HEK293T (cell line): ENCODE data around the gene MYBBP1A.
"Not testable (repeated sequence)": the region's sequence is repeated elsewhere in the genome, so short reads cannot be mapped to it uniquely, and the experiment has no call there.

Experiments
- CTCF ChIA-PET: fragments of 350-600 bp; formaldehyde crosslinking; extraction: SDS; loops from one replicate; lab custom pipeline; 2021; ENCODE audit warnings: antibody characterized with exemption, inconsistent platforms; lab: Yijun Ruan, JAX
- POLR2A ChIA-PET: fragments of 350-600 bp; formaldehyde crosslinking; extraction: SDS; loops from one replicate; lab custom pipeline; 2020; ENCODE audit warnings: antibody characterized with exemption, inconsistent platforms; lab: Yijun Ruan, JAX
- DNase-seq: peaks from one replicate; pipeline ENCODE4 v3.0.0; 2012; ENCODE audit warnings: mixed read lengths; ENCODE audit errors: extremely low spot score
- ARNT ChIP-seq: fragments of 450-650 bp; IDR thresholded peaks from 2 replicates; pipeline ENCODE4 v1.6.1; 2017; ENCODE audit warnings: mild to moderate bottlenecking
- BHLHE40 ChIP-seq: fragments of 450-650 bp; IDR thresholded peaks from 2 replicates; pipeline ENCODE4 v1.6.1; 2016; ENCODE audit warnings: mild to moderate bottlenecking, moderate library complexity, borderline replicate concordance
- CTBP1 ChIP-seq: fragments of 450-650 bp; IDR thresholded peaks from 2 replicates; pipeline ENCODE4 v1.6.1; 2016; ENCODE audit warnings: borderline replicate concordance
- ELF4 ChIP-seq: fragments of 450-650 bp; IDR thresholded peaks from 2 replicates; pipeline ENCODE4 v1.6.1; 2017; ENCODE audit warnings: antibody characterized with exemption
- FOXA1 ChIP-seq: fragments of 450-650 bp; IDR thresholded peaks from 2 replicates; pipeline ENCODE4 v1.6.1; 2016; ENCODE audit warnings: mild to moderate bottlenecking
- FOXK2 ChIP-seq: fragments of 450-650 bp; IDR thresholded peaks from 2 replicates; pipeline ENCODE4 v1.6.1; 2016; ENCODE audit warnings: mild to moderate bottlenecking
- FOXM1 ChIP-seq: fragments of 450-650 bp; IDR thresholded peaks from 2 replicates; pipeline ENCODE4 v1.6.1; 2017; ENCODE audit warnings: mild to moderate bottlenecking, borderline replicate concordance
- HDGF ChIP-seq: fragments of 450-650 bp; IDR thresholded peaks from 2 replicates; pipeline ENCODE4 v1.6.1; 2017; ENCODE audit warnings: antibody characterized with exemption, borderline replicate concordance
- L3MBTL2 ChIP-seq: fragments of 450-650 bp; conservative IDR thresholded peaks from 2 replicates; pipeline ENCODE4 v1.6.1; 2016; ENCODE audit warnings: mild to moderate bottlenecking
- LEF1 ChIP-seq: fragments of 450-650 bp; IDR thresholded peaks from 2 replicates; pipeline ENCODE4 v1.6.1; 2017; ENCODE audit warnings: mild to moderate bottlenecking, borderline replicate concordance
- NFRKB ChIP-seq: fragments of 450-650 bp; IDR thresholded peaks from 2 replicates; pipeline ENCODE4 v1.6.1; 2016; ENCODE audit warnings: mild to moderate bottlenecking, moderate library complexity
- SP1 ChIP-seq: fragments of 450-650 bp; IDR thresholded peaks from 2 replicates; pipeline ENCODE4 v1.6.1; 2017
- SUZ12 ChIP-seq: fragments of 450-650 bp; IDR thresholded peaks from 2 replicates; pipeline ENCODE4 v1.6.1; 2016; ENCODE audit warnings: mild to moderate bottlenecking
- TARDBP ChIP-seq: fragments of 450-650 bp; IDR thresholded peaks from 2 replicates; pipeline ENCODE4 v1.6.1; 2016
- ZNF384 ChIP-seq: fragments of 450-650 bp; IDR thresholded peaks from 2 replicates; pipeline ENCODE4 v1.6.1; 2016
- TF ChIP-seq, protein P1 (sequence below): fragments of 450-650 bp; IDR thresholded peaks from 2 replicates; pipeline ENCODE4 v1.6.1; 2016

MYBBP1A gene

DNA sequence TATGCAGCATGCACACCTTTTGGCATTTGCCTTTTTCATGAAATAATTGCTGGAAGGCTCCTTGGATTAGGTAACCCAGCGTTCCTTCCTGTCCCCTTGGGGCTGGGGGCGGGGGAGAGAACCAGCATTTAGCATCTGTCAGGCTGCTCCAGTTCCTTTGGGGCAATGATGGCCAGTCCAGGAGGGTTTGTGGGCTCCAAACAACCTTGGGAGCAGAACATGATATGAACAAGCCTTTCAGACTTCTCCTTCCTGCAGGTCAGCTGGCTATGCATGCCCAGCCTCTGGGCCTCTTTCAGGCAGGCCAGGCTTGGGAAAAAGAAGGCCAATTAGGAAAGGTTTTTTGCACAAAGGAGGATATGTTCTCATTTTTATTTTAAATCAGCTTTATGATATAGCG is 28.0 kb upstream of the MYBBP1A start:
- DNase-seq, result no peak
- TF ChIP-seq FOXK2, result no peak
- TF ChIP-seq, protein P1, sequence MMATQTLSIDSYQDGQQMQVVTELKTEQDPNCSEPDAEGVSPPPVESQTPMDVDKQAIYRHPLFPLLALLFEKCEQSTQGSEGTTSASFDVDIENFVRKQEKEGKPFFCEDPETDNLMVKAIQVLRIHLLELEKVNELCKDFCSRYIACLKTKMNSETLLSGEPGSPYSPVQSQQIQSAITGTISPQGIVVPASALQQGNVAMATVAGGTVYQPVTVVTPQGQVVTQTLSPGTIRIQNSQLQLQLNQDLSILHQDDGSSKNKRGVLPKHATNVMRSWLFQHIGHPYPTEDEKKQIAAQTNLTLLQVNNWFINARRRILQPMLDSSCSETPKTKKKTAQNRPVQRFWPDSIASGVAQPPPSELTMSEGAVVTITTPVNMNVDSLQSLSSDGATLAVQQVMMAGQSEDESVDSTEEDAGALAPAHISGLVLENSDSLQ, result no peak
- no peak for TF ChIP-seq FOXA1
- TF ChIP-seq HDGF, result no peak
- TF ChIP-seq ZNF384, result no peak
- TF ChIP-seq LEF1, result no peak
- TF ChIP-seq BHLHE40, result no peak
- TF ChIP-seq TARDBP, result no peak
- no peak for TF ChIP-seq ARNT
- no peak for TF ChIP-seq NFRKB
- TF ChIP-seq CTBP1, result no peak
- no peak for TF ChIP-seq SP1
- TF ChIP-seq SUZ12, result no peak
- no peak for TF ChIP-seq FOXM1
- TF ChIP-seq L3MBTL2, result no peak
- no peak for TF ChIP-seq ELF4
- ChIA-PET CTCF (interaction anchor here (0.9 to 1.0 kb wide), 3 partner anchors 17 to 83 kb away, joined by 3 to 5 read pairs (median 4); no protein-coding TSS in a partner anchor), POLR2A (interaction anchor here (1.1 to 1.5 kb wide), 3 partner anchors 9 to 27 kb away, joined by 3 to 9 read pairs (median 7); no protein-coding TSS in a partner anchor)

DNA sequence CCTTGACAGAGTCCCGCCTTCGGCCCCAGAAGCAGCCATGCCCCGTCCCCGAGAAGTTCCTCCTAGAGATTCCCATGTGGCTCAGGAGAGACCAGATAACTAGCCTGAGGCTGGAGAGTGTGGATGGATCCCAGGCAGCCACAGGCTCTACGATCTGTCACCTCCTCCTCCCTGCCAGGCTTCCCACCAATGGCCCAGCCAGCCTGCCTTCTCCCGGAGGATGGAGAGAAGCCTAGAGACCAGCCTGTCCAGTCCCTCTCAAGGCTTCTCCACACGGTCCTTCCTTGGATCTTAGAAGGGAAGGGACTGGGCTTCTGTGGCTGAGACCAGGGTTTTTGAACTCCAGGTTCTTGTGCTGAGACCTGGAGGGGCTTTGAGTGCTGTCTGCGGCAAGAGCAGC is 27.5 kb upstream of the MYBBP1A start:
- ChIA-PET POLR2A (no interaction called here), CTCF (interaction anchor here (1.0 kb wide), 1 partner anchor 16 kb away, joined by 4 read pairs; no protein-coding TSS in a partner anchor)
- DNase-seq, result no peak
- TF ChIP-seq LEF1 (no peak), FOXK2 (no peak), SUZ12 (no peak), NFRKB (no peak), HDGF (no peak), ARNT (no peak), FOXM1 (no peak), CTBP1 (no peak), ZNF384 (no peak), L3MBTL2 (no peak), SP1 (no peak), ELF4 (no peak), FOXA1 (no peak), TARDBP (no peak), BHLHE40 (no peak)
- TF ChIP-seq, protein P1, result no peak

DNA sequence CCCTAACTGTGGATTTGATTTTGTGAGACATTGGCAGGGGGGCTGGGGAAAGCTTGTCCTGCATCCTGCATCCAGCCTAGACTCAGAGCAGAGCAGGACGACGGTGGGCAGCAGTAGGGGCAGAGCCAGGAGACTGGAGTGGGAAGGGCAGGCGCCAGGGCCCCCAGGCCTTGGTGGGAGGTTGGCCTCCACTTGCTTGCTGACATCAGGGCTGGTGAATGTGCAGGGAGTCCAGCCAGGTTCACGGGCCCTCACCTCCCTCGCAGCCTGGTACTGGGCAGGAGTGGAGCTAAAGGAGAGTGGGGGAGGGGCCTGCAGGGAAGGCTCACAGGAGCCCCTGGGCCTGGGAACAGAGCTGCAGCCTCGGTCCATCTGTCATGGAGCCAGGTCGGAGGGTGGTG is 26.9 kb upstream of the MYBBP1A start:
- TF ChIP-seq CTBP1, result no peak
- TF ChIP-seq FOXK2, result no peak
- no peak for TF ChIP-seq ZNF384
- no peak for TF ChIP-seq BHLHE40
- no peak for TF ChIP-seq L3MBTL2
- TF ChIP-seq SP1, result no peak
- no peak for TF ChIP-seq ELF4
- TF ChIP-seq SUZ12, result no peak
- TF ChIP-seq LEF1, result no peak
- no peak for TF ChIP-seq HDGF
- TF ChIP-seq NFRKB, result no peak
- no peak for TF ChIP-seq FOXA1
- TF ChIP-seq FOXM1, result no peak
- no peak for TF ChIP-seq ARNT
- no peak for TF ChIP-seq TARDBP
- TF ChIP-seq, protein P1, result no peak
- DNase-seq, result no peak
- POLR2A ChIA-PET, result interaction anchor here (1.0 kb wide), 1 partner anchor 12 kb away, joined by 3 read pairs; no protein-coding TSS in a partner anchor
- CTCF ChIA-PET, result no interaction called here

DNA sequence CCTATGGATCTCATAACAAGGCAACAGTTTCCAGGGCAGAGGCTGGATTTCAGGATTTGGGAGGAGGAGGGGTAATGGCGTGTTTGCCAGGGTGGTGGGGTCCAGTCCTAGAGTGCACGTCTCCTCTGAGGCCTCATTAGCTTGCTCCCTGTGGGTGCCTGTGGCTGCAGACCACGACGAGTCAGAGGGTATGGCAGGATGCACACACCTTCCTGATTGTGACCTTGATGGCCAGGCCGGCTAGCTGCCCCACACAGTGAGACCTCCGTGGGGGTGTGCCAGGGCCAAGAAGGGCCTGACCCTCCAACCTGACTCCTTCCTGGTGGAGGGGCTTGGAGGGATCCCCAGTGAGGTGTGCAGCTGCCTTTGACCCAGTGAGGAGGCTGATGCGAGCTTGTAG is 25.1 kb upstream of the MYBBP1A start:
- TF ChIP-seq ARNT, result no peak
- TF ChIP-seq FOXM1, result no peak
- no peak for TF ChIP-seq BHLHE40
- no peak for TF ChIP-seq SP1
- TF ChIP-seq SUZ12, result no peak
- TF ChIP-seq L3MBTL2, result no peak
- TF ChIP-seq CTBP1, result no peak
- no peak for TF ChIP-seq HDGF
- TF ChIP-seq ELF4, result no peak
- TF ChIP-seq LEF1, result no peak
- no peak for TF ChIP-seq NFRKB
- TF ChIP-seq FOXA1, result no peak
- TF ChIP-seq FOXK2, result no peak
- no peak for TF ChIP-seq ZNF384
- TF ChIP-seq, protein P1, result no peak
- no peak for TF ChIP-seq TARDBP
- ChIA-PET CTCF (no interaction called here), POLR2A (interaction anchor here (1.4 kb wide), 1 partner anchor 21 kb away, joined by 4 read pairs; no protein-coding TSS in a partner anchor)
- no peak for DNase-seq

DNA sequence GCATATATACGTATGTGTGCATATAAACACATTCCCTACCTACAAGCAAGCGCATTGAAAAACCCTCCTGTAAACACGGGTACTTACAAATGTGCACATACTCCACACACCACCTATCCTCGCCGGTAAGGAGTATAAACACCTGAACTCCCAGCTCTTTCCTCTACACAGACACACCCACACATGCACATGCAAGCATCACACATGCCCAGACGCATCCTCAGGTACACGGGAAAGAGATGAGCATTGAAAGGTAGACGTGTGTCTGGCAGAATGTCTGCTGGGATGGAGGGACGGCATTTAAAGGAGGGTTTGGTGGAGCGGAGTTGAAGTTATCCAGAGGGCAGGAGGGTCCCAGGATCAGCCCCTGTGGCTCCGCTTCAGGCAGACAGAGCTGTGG is 24.5 kb upstream of the MYBBP1A start:
- TF ChIP-seq FOXK2 (no peak), ARNT (no peak), TARDBP (no peak), SP1 (no peak), ELF4 (no peak), SUZ12 (no peak), HDGF (no peak), FOXA1 (no peak), NFRKB (no peak), L3MBTL2 (no peak), FOXM1 (no peak), ZNF384 (no peak), CTBP1 (no peak), BHLHE40 (no peak), LEF1 (no peak)
- TF ChIP-seq, protein P1, result no peak
- ChIA-PET CTCF (no interaction called here), POLR2A (interaction anchor here (1.4 kb wide), 1 partner anchor 21 kb away, joined by 4 read pairs; no protein-coding TSS in a partner anchor)
- no peak for DNase-seq

DNA sequence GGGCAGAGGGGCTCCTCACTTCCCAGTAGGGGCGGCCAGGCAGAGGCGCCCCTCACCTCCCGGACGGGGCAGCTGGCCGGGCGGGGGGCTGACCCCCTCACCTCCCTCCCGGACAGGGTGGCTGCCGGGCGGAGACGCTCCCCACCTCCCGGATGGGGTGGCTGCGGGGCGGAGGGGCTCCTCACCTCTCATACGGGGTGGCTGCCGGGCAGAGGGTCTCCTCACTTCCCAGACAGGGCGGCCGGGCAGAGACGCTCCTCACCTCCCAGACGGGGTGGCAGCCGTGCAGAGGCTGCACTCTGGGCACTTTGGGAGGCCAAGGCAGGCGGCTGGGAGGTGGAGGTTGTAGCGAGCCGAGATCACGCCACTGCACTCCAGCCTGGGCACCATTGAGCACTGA is 23.2 kb upstream of the MYBBP1A start:
- DNase-seq, POLR2A ChIA-PET: not testable (repeated sequence)
- CTCF ChIA-PET, result interaction anchor here (1.3 kb wide), 1 partner anchor 13 kb away, joined by 3 read pairs; no protein-coding TSS in a partner anchor
